B cell (primary cell): ENCODE results near the gene FBXO11. TPM values are rescaled to one million over a fixed set of nuclear protein-coding genes. Genes with fewer than 3 reads are reported as not detected.
A peak's percentile ranks its signal among the peaks of the same experiment; 100 is the strongest.

Experiments used
- ATAC-seq: fragments of 200-7000 bp; cut with Tn5 transposase; one replicate; pipeline ENCODE4 v1.10.0; 2021; ENCODE audit warnings: low read depth, mild to moderate bottlenecking, moderate number of reproducible peaks, moderate library complexity
- CTCF ChIA-PET: fragments of 350-600 bp; sonication (Branson Sonifier 250); formaldehyde crosslinking; loops from one replicate; lab custom pipeline; 2021; ENCODE audit warnings: antibody characterized with exemption, inconsistent platforms; lab: Charles Lee
- POLR2A ChIA-PET: fragments of 350-600 bp; sonication (Branson Sonifier 250); formaldehyde crosslinking; loops from one replicate; lab custom pipeline; 2021; ENCODE audit warnings: antibody characterized with exemption; lab: Charles Lee
- DNase-seq: peaks from one replicate; pipeline ENCODE4 v3.0.0; 2013
- H2AFZ ChIP-seq: 2 replicates; pipeline ENCODE4 v1.6.1; 2012; ENCODE audit warnings: mild to moderate bottlenecking, low read depth, low read length; ENCODE audit not compliant: insufficient read depth, poor library complexity, severe bottlenecking
- H3K27ac ChIP-seq, 2 donors: 1 replicate in 1 of 2; 2 replicates in 1 of 2; pipeline ENCODE4 v1.5.1; 2012 to 2013; ENCODE audit warnings: low read length in 2 of 2, mild to moderate bottlenecking in 2 of 2, moderate library complexity in 1 of 2
- H3K27me3 ChIP-seq, 4 experiments: fragments of 200-600 bp in 1 of 4; sonication (generic) in 1 of 4; replicated peaks in 1 of 4; 1 replicate in 2 of 4; 2 replicates in 2 of 4; pipeline versions ENCODE4 v1.6.1 to v1.7.0; 2013 to 2016; ENCODE audit warnings: low read length in 3 of 4, mild to moderate bottlenecking in 2 of 4, mixed read lengths in 1 of 4, moderate library complexity in 1 of 4; ENCODE audit not compliant: insufficient read depth in 4 of 4, control insufficient read depth in 3 of 4; ENCODE audit errors: control extremely low read depth in 1 of 4
- H3K36me3 ChIP-seq, 2 experiments: replicated peaks in 1 of 2; 1 replicate in 1 of 2; 2 replicates in 1 of 2; pipeline versions ENCODE4 v1.6.1 to v1.7.1; 2013; ENCODE audit warnings: low read length in 1 of 2; ENCODE audit not compliant: insufficient read depth in 2 of 2, control insufficient read depth in 1 of 2; ENCODE audit errors: control extremely low read depth in 1 of 2, extremely low read depth in 1 of 2
- H3K4me1 ChIP-seq, 2 donors: fragments of 200-600 bp in 1 of 2; sonication (generic) in 1 of 2; 1 replicate in 1 of 2; 2 replicates in 1 of 2; pipeline versions ENCODE4 v1.5.1 to v1.6.1; 2013 to 2017; ENCODE audit warnings: low read length in 2 of 2; ENCODE audit not compliant: control insufficient read depth in 2 of 2, insufficient read depth in 2 of 2
- H3K4me2 ChIP-seq: replicated peaks from 2 replicates; pipeline ENCODE3; 2012; ENCODE audit warnings: mild to moderate bottlenecking, low read depth, low read length; ENCODE audit not compliant: poor library complexity, severe bottlenecking
- H3K4me3 ChIP-seq, 5 experiments: fragments of 200-600 bp in 1 of 5; sonication (generic) in 1 of 5; 1 replicate in 3 of 5; 2 replicates in 2 of 5; pipeline versions ENCODE4 v1.5.1 to v1.7.0; 2011 to 2016; ENCODE audit warnings: low read length in 4 of 5, mild to moderate bottlenecking in 4 of 5, low read depth in 2 of 5, control low read depth in 1 of 5, moderate library complexity in 1 of 5; ENCODE audit not compliant: insufficient read depth in 1 of 5; ENCODE audit errors: control extremely low read depth in 1 of 5, extremely low read depth in 1 of 5
- H3K79me2 ChIP-seq: fragments of 200-600 bp; sonication (generic); one replicate; pipeline ENCODE4 v1.6.0; 2016; ENCODE audit warnings: low read length; ENCODE audit not compliant: control insufficient read depth, insufficient read depth
- H3K9ac ChIP-seq: fragments of 200-600 bp; sonication (generic); 2 replicates; pipeline ENCODE4 v1.6.1; 2017; ENCODE audit warnings: mild to moderate bottlenecking, low read length, moderate library complexity
- H3K9me3 ChIP-seq, 3 donors: one replicate each; pipeline versions ENCODE4 v1.6.1 to v1.7.1; 2013; ENCODE audit warnings: low read length in 2 of 3; ENCODE audit not compliant: control insufficient read depth in 2 of 3, insufficient read depth in 1 of 3; ENCODE audit errors: control extremely low read depth in 1 of 3
- H4K20me1 ChIP-seq: 2 replicates; pipeline ENCODE4 v1.6.0; 2012; ENCODE audit warnings: mild to moderate bottlenecking, low read length; ENCODE audit not compliant: insufficient read depth, control insufficient read depth, poor library complexity, severe bottlenecking
- H3K27ac Mint-ChIP-seq: one replicate; pipeline ENCODE4 v1.8.0; 2021; ENCODE audit warnings: mixed read lengths
- H3K27me3 Mint-ChIP-seq: one replicate; pipeline ENCODE4 v1.8.0; 2021; ENCODE audit warnings: mixed read lengths
- H3K4me1 Mint-ChIP-seq: one replicate; pipeline ENCODE4 v1.8.0; 2021; ENCODE audit warnings: mixed read lengths
- H3K4me3 Mint-ChIP-seq: one replicate; pipeline ENCODE4 v1.8.0; 2021; ENCODE audit warnings: mixed read lengths
- H3K9me3 Mint-ChIP-seq: one replicate; pipeline ENCODE4 v1.8.0; 2022; ENCODE audit warnings: mixed read lengths; ENCODE audit not compliant: insufficient read depth
- CTCF ChIP-seq: fragments of 200-600 bp; IDR thresholded peaks from one replicate; pipeline ENCODE4 v1.8.0; 2022; ENCODE audit warnings: antibody characterized with exemption, mild to moderate bottlenecking
- EZH2 ChIP-seq: IDR thresholded peaks from 2 replicates; pipeline ENCODE4 v1.6.1; 2012; ENCODE audit warnings: borderline replicate concordance, low read depth, mild to moderate bottlenecking, moderate library complexity, low read length; ENCODE audit not compliant: insufficient read depth, poor library complexity, severe bottlenecking
- WGBS: methylation state at CpG from one replicate; pipeline ENCODE4 v1.1.5; 2013; ENCODE audit warnings: missing lambda C conversion rate; ENCODE audit not compliant: insufficient coverage; 5-methylcytosine and 5-hydroxymethylcytosine counted together
- intact Hi-C: fragments of 100-400 bp; cut with micrococcal nuclease; formaldehyde crosslinking; loops from one replicate; pipeline ENCODE4 v1.10.0; 2022
- polyA plus RNA-seq: library from polyadenylated mRNA; depleted of rRNA; stranded (reverse); fragments of >200 nt; gene quantifications from 2 replicates; pipeline ENCODE4 v1.2.3, GENCODE V29; 2012
- total RNA-seq, 2 donors: library from RNA; stranded (reverse); fragments of 120-200 nt in 1 of 2; gene quantifications; 1 replicate in 1 of 2; 2 replicates in 1 of 2; pipeline versions ENCODE4 v1.2.3 to v1.2.4, GENCODE V29; 2013 to 2022

The FBXO11 gene
- total and polyA plus RNA-seq, 2 donors (not counting 1 experiment from before 2014, with no cell fraction given): 42.6 to 107 TPM

GRCh38 chr2:47784352-47784851 is 121.9 kb downstream of the FBXO11 start:
- Mint-ChIP-seq H3K4me1 (peaks cover 18% of the 10 kb centered on the region), H3K27ac (no peak overlapping the region)
- POLR2A ChIA-PET: interaction anchor here (0.6 kb wide), 1 partner anchor 126 kb away, joined by 3 read pairs; no protein-coding TSS in a partner anchor

More at GRCh38 chr2:47784352-47784851, 121.9 kb downstream of the FBXO11 start:
- no peak for ATAC-seq
- Mint-ChIP-seq H3K9me3 (no peaks in the 10 kb centered on the region), H3K4me3 (peak overlapping the region; percentile 95), H3K27me3 (no peaks in the 10 kb centered on the region)
- H3K27ac ChIP-seq: peak overlapping the region; percentile 49 to 74
- H3K27me3 ChIP-seq: no peaks in the 10 kb centered on the region
- TF ChIP-seq CTCF (no peak), EZH2 (no peak)
- no peak for DNase-seq
- H3K36me3 ChIP-seq: no peaks in the 10 kb centered on the region
- peaks cover 51% of the 10 kb centered on the region for H3K79me2 ChIP-seq
- H4K20me1 ChIP-seq: peaks cover 36% of the 10 kb centered on the region
- H3K9me3 ChIP-seq: peaks cover 0 to 11% (median 0%) of the 10 kb centered on the region in 3 donors
- CTCF ChIA-PET: interaction anchor here (1.0 to 5.0 kb wide), 2 partner anchors 17 to 19 kb away, joined by 3 to 25 read pairs; no protein-coding TSS in a partner anchor
- H3K4me3 ChIP-seq: peak overlapping the region; percentile 52 to 98 (median 94)
- peaks cover 14 to 26% of the 10 kb centered on the region in 2 donors for H3K4me1 ChIP-seq
- H3K4me2 ChIP-seq: peak overlapping the region; percentile 97
- H3K9ac ChIP-seq: peak overlapping the region; percentile 97
- intact Hi-C loops: loop anchor here (10.0 kb wide), 1 partner anchor 870 kb away; the partner anchor contains the start of gene MCFD2
- H2AFZ ChIP-seq: peak overlapping the region; percentile 97
- WGBS: 63% methylated on average over 26 of the region's 28 CpGs
